ENCODE results near the gene GHRH.

DNA sequence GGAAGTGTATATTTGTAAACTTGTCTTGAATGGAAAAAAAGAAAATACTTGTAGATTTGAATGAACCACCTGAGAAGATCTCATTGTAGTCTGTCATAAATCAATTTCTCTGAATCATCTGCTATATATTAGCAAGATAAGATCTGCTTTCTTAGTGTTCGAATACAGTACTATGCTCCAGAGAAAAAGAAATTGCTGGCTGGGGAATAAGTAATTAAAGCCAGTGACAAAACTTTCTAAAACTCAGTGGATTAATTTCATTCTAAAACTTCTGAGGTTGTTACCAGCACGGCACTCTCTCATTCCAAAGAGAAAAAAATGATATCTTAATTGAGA is 59.8 kb downstream of the GHRH start:
- TF ChIP-seq, protein P1, sequence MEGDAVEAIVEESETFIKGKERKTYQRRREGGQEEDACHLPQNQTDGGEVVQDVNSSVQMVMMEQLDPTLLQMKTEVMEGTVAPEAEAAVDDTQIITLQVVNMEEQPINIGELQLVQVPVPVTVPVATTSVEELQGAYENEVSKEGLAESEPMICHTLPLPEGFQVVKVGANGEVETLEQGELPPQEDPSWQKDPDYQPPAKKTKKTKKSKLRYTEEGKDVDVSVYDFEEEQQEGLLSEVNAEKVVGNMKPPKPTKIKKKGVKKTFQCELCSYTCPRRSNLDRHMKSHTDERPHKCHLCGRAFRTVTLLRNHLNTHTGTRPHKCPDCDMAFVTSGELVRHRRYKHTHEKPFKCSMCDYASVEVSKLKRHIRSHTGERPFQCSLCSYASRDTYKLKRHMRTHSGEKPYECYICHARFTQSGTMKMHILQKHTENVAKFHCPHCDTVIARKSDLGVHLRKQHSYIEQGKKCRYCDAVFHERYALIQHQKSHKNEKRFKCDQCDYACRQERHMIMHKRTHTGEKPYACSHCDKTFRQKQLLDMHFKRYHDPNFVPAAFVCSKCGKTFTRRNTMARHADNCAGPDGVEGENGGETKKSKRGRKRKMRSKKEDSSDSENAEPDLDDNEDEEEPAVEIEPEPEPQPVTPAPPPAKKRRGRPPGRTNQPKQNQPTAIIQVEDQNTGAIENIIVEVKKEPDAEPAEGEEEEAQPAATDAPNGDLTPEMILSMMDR (IDR thresholded peaks at IDR 0.05; ENCODE audit: low read depth, low read length), result no peak
- no peak for TF ChIP-seq POLR2A (IDR thresholded peaks at IDR 0.05; ENCODE audit: extremely low read depth, insufficient read length)
- no peak for TF ChIP-seq MAX (IDR thresholded peaks at IDR 0.05; ENCODE audit: low read depth, low read length)
